Nephron progenitor cell (in vitro differentiated cells): ENCODE data around the gene NUP210.

Source experiments
- DNase-seq: peaks from one replicate; pipeline ENCODE4 v3.0.0; 2021
- H3K27ac Mint-ChIP-seq: 2 replicates; pipeline ENCODE4 v1.8.0; 2021; ENCODE audit warnings: mild to moderate bottlenecking, moderate library complexity, mixed read lengths
- H3K27me3 Mint-ChIP-seq: 2 replicates; pipeline ENCODE4 v1.8.0; 2021; ENCODE audit warnings: mild to moderate bottlenecking, low read depth, mixed read lengths; ENCODE audit not compliant: poor library complexity
- H3K36me3 Mint-ChIP-seq: 2 replicates; pipeline ENCODE4 v1.8.0; 2021; ENCODE audit warnings: low read depth, mixed read lengths
- H3K4me1 Mint-ChIP-seq: 2 replicates; pipeline ENCODE4 v1.8.0; 2021; ENCODE audit warnings: mixed read lengths
- H3K4me3 Mint-ChIP-seq: 2 replicates; pipeline ENCODE4 v1.8.0; 2021; ENCODE audit warnings: mild to moderate bottlenecking, moderate library complexity, mixed read lengths
- H3K9me3 Mint-ChIP-seq: 2 replicates; pipeline ENCODE4 v1.8.0; 2021; ENCODE audit warnings: mild to moderate bottlenecking, moderate library complexity, mixed read lengths
- CTCF ChIP-seq: fragments of 200-600 bp; sonication (generic); IDR thresholded peaks from 2 replicates; pipeline ENCODE4 v1.5.0; 2021; ENCODE audit warnings: antibody characterized with exemption

NUP210 gene

DNA sequence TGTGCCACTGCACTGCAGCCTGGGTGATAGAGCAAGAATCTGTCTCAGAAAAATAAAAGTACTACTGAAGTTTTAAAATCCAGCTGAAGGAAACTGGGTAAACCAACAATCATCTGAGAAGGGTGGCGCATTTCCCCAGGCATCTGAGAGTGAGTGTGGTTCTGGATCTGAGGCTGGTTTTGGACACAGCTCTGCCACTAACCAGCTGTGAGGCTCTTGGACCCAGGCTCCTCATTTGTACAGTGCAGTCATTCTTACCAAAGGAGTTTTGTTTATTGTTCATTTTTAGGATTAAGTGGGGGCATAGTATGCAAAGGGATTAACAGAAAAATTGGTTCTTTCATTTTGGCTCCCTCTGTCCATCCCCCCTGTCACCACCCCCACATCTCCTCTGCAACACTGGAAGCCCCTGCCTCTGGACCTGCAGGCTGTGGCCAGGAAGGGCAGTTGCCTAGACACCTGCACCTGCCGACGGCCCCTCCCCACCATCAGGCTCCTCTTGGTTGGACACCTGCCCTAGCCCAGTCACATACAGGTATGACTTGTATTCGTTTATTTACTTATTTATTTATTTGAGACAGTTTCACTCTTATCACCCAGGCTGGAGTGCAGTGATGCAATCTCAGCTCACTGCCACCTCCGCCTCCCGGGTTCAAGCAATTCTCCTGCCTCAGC lies 8.8 kb downstream of the NUP210 start:
- no peak overlapping the region for H3K27ac Mint-ChIP-seq
- no peak overlapping the region for H3K4me3 Mint-ChIP-seq
- peaks cover 5% of the 10 kb centered on the region for H3K4me1 Mint-ChIP-seq
- TF ChIP-seq CTCF = no peak
- H3K9me3 Mint-ChIP-seq = peaks cover 15% of the 10 kb centered on the region
- no peak for DNase-seq
- H3K36me3 Mint-ChIP-seq = peaks cover 10% of the 10 kb centered on the region
- H3K27me3 Mint-ChIP-seq = peaks cover 3% of the 10 kb centered on the region

DNA sequence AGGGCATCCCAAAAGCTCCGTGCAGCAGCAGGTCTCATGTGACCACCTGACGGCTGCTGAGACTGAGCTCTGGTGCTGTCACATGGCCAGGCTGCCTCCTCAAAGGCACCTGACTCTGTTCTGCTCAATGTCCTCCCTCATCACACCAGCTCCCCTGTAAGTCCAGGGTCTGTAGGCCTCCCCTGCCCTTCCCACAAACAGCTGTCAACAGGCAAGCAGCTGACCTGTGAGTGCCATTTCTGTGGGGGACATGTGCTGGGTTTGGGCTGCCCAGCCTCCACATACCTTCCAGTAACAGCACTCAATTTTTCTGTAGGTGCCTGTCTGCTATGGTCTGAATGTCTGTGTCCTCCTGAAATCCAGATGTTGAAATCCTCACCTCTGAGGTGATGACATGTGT lies 11.2 kb downstream of the NUP210 start:
- peaks cover 3% of the 10 kb centered on the region for H3K27me3 Mint-ChIP-seq
- peaks cover 11% of the 10 kb centered on the region for H3K4me1 Mint-ChIP-seq
- H3K27ac Mint-ChIP-seq = no peak overlapping the region
- peaks cover 15% of the 10 kb centered on the region for H3K9me3 Mint-ChIP-seq
- no peak for DNase-seq
- no peak for TF ChIP-seq CTCF
- no peak overlapping the region for H3K4me3 Mint-ChIP-seq
- peaks cover 10% of the 10 kb centered on the region for H3K36me3 Mint-ChIP-seq

DNA sequence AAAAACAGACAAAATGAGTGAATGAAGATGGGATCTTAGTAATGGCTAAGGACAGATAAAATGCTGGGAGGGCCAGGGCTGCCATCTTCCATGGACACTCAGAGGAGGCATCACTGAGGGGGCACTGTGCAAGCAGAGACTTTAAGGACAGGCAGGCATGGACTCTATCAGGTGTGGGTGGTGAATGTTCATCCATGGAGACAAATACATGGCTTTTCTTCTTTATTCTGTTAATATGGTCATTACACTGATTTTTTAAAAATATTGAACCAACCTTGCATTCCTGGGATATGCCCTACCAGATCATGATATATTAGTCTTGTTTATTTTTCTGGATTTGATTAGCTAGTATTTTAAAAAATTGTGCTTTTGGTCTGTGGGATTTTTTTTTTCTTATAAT lies 12.2 kb downstream of the NUP210 start:
- TF ChIP-seq CTCF = no peak
- no peak overlapping the region for H3K27ac Mint-ChIP-seq
- peaks cover 13% of the 10 kb centered on the region for H3K4me1 Mint-ChIP-seq
- H3K9me3 Mint-ChIP-seq = peaks cover 15% of the 10 kb centered on the region
- peaks cover 10% of the 10 kb centered on the region for H3K36me3 Mint-ChIP-seq
- no peak overlapping the region for H3K4me3 Mint-ChIP-seq
- peaks cover 3% of the 10 kb centered on the region for H3K27me3 Mint-ChIP-seq
- DNase-seq = no peak

DNA sequence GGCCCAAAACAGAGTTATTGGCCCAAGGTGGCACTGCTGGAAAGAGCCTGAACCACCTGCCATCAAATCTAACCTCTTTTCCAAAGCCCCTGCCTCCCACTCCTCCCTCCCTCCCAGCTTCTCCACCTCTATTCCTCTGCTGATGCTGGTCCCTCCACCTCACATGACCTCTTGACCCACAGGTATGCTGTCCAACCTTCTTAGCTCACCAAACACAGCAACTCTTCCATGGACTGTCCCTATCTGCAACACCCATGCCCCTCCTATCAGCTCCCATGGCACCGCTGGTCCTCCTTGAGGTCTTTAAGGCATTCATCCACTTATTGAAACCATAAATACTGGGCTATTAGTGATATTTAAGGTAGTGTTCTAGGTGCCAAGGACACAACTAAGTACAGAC lies 12.6 kb downstream of the NUP210 start:
- no peak overlapping the region for H3K27ac Mint-ChIP-seq
- H3K36me3 Mint-ChIP-seq = peaks cover 10% of the 10 kb centered on the region
- no peak for DNase-seq
- H3K4me3 Mint-ChIP-seq = no peak overlapping the region
- peaks cover 13% of the 10 kb centered on the region for H3K4me1 Mint-ChIP-seq
- H3K9me3 Mint-ChIP-seq = peaks cover 15% of the 10 kb centered on the region
- H3K27me3 Mint-ChIP-seq = peaks cover under 1% of the 10 kb centered on the region
- TF ChIP-seq CTCF = no peak

- H3K9me3 Mint-ChIP-seq = peaks cover 15% of the 10 kb centered on the region
- no peak for TF ChIP-seq CTCF
Observed at GRCh38 chr3:13406190-13406589, 13.9 kb downstream of the NUP210 start.

DNA sequence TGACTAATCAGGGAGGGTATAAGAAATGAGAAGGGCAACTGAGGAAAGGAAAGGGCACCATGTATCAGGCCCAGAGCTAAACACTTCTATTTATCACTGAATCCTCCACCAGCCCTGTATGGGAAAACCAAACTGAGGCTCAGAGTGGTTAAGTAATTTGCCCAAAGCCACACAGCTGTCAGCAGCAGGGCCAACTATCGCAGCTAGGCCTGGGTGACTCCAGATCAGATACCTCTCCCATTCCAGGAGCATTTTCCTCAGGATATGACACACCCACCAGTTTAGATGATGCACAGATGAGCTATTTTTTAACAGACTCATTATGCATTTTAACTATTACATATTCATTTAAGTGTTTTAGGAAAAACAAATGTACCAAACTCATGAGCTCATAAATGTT lies 14.5 kb downstream of the NUP210 start:
- Mint-ChIP-seq H3K4me1 (peaks cover 13% of the 10 kb centered on the region), H3K4me3 (no peak overlapping the region), H3K27ac (no peak overlapping the region), H3K27me3 (no peaks in the 10 kb centered on the region), H3K36me3 (peaks cover 10% of the 10 kb centered on the region), H3K9me3 (peaks cover 15% of the 10 kb centered on the region)
- no peak for DNase-seq
- TF ChIP-seq CTCF = no peak

More at GRCh38 chr3:13406190-13406589, 13.9 kb downstream of the NUP210 start:
- Mint-ChIP-seq H3K36me3 (peaks cover 10% of the 10 kb centered on the region), H3K27me3 (no peaks in the 10 kb centered on the region), H3K4me3 (no peak overlapping the region), H3K27ac (no peak overlapping the region), H3K4me1 (peaks cover 13% of the 10 kb centered on the region)
- no peak for DNase-seq
